A549 (cell line): Measurements from ENCODE around the gene SPTBN4. TPM values are rescaled to one million over a fixed set of nuclear protein-coding genes. Genes with fewer than 3 reads are reported as not detected.

Experiments
- ATAC-seq, 2 experiments: fragments of 200-7000 bp in 1 of 2; fragments of >200 bp in 1 of 2; cut with Nextera tagmentation in 1 of 2; cut with Tn5 transposase in 1 of 2; 3 replicates each; pipeline versions ENCODE4 v1.8.0 to v1.9.1; 2018 to 2020; ENCODE audit warnings: mild to moderate bottlenecking in 1 of 2, moderate library complexity in 1 of 2
- CTCF ChIA-PET: fragments of 300-600 bp; sonication (Branson Sonifier 250); formaldehyde crosslinking; extraction: SDS; loops from one replicate; lab custom pipeline; 2021; ENCODE audit warnings: antibody characterized with exemption, inconsistent platforms; lab: Yijun Ruan, JAX
- POLR2A ChIA-PET: fragments of 350-600 bp; formaldehyde crosslinking; extraction: SDS; loops from one replicate; lab custom pipeline; 2021; ENCODE audit warnings: antibody characterized with exemption, inconsistent platforms; lab: Yijun Ruan, JAX
- DNase-seq, 2 experiments: peaks; one replicate each; pipeline versions ENCODE4 v3.0.0 to v3.0.0-alpha.2; 2011 to 2016; ENCODE audit warnings: low read depth in 1 of 2, low spot score in 1 of 2
- FAIRE-seq: peaks from 2 replicates; lab custom pipeline; 2011; peaks lifted over from hg19 to GRCh38; lab: Jason Lieb, UNC
- H3K27ac ChIP-seq, 2 experiments: fragments of >200 bp; sonication (Bioruptor Twin); formaldehyde crosslinking; 3 replicates each; pipeline ENCODE4 v1.5.1; 2016 to 2017
- H3K4me1 ChIP-seq: fragments of >200 bp; sonication (Bioruptor Twin); formaldehyde crosslinking; 3 replicates; pipeline ENCODE4 v1.6.1; 2016
- H3K4me2 ChIP-seq: fragments of >200 bp; sonication (Bioruptor Twin); formaldehyde crosslinking; 3 replicates; pipeline ENCODE4 v1.6.1; 2016
- H3K4me3 ChIP-seq: fragments of >200 bp; sonication (Bioruptor Twin); formaldehyde crosslinking; 3 replicates; pipeline ENCODE4 v1.5.1; 2016
- H3K9me3 ChIP-seq: fragments of >200 bp; sonication (Bioruptor Twin); formaldehyde crosslinking; 3 replicates; pipeline ENCODE4 v1.6.1; 2016
- CBX2 ChIP-seq: fragments of 200-600 bp; sonication (generic); IDR thresholded peaks from 2 replicates; pipeline ENCODE4 v1.6.1; 2016; ENCODE audit warnings: low read depth, mild to moderate bottlenecking, borderline replicate concordance
- CHD2 ChIP-seq: fragments of 150-350 bp; IDR thresholded peaks from 2 replicates; pipeline ENCODE4 v1.6.1; 2014; ENCODE audit warnings: low read length; ENCODE audit not compliant: partially characterized antibody
- CHD4 ChIP-seq: fragments of 200-600 bp; sonication (generic); IDR thresholded peaks from 2 replicates; pipeline ENCODE4 v1.6.1; 2016; ENCODE audit warnings: antibody characterized with exemption, mild to moderate bottlenecking, borderline replicate concordance
- CTCF ChIP-seq: fragments of >200 bp; sonication (Bioruptor Twin); formaldehyde crosslinking; IDR thresholded peaks from 3 replicates; pipeline ENCODE4 v1.5.1; 2016
- E2F6 ChIP-seq: IDR thresholded peaks from 2 replicates; pipeline ENCODE4 v1.6.1; 2012; ENCODE audit warnings: low read depth, borderline replicate concordance
- EHF ChIP-seq: fragments of 250-450 bp; sonication (Bioruptor Pico); IDR thresholded peaks from 2 replicates; pipeline ENCODE4 v1.5.0; 2020; ENCODE audit warnings: mild to moderate bottlenecking
- ESRRA ChIP-seq: fragments of 150-350 bp; IDR thresholded peaks from 2 replicates; pipeline ENCODE4 v1.6.1; 2014; ENCODE audit warnings: mild to moderate bottlenecking, low read length, borderline replicate concordance
- FOSL2 ChIP-seq, 2 experiments: fragments of 450-650 bp in 1 of 2; fragments of >200 bp in 1 of 2; sonication (Bioruptor Twin) in 1 of 2; formaldehyde crosslinking; IDR thresholded peaks; 2 replicates each; pipeline versions ENCODE4 v1.5.0 to v1.6.1; 2016 to 2020; ENCODE audit warnings: mild to moderate bottlenecking in 1 of 2, moderate library complexity in 1 of 2
- GATA3 ChIP-seq: IDR thresholded peaks from 2 replicates; pipeline ENCODE4 v1.6.1; 2012; ENCODE audit warnings: borderline replicate concordance
- HOXB13 ChIP-seq: fragments of 250-450 bp; sonication (Bioruptor Pico); IDR thresholded peaks from 2 replicates; pipeline ENCODE4 v1.5.0; 2020; ENCODE audit warnings: low read depth, mild to moderate bottlenecking, moderate library complexity
- HOXB5 ChIP-seq: fragments of 250-450 bp; sonication (Bioruptor Pico); IDR thresholded peaks from 2 replicates; pipeline ENCODE4 v1.5.0; 2020; ENCODE audit warnings: mild to moderate bottlenecking, moderate library complexity
- MAFK ChIP-seq: fragments of 450-650 bp; IDR thresholded peaks from 2 replicates; pipeline ENCODE4 v1.6.1; 2014; ENCODE audit not compliant: partially characterized antibody
- MAX ChIP-seq: IDR thresholded peaks from 2 replicates; pipeline ENCODE4 v1.6.1; 2012
- MYC ChIP-seq: IDR thresholded peaks from 2 replicates; pipeline ENCODE4 v1.6.1; 2012; ENCODE audit warnings: mild to moderate bottlenecking, inconsistent platforms, low read length, improper control_type of control experiment, borderline replicate concordance
- NPAS2 ChIP-seq: fragments of 250-450 bp; sonication (Bioruptor Pico); IDR thresholded peaks from 2 replicates; pipeline ENCODE4 v1.8.0; 2022; ENCODE audit warnings: mild to moderate bottlenecking, moderate library complexity, borderline replicate concordance
- NR3C1 ChIP-seq: fragments of >200 bp; sonication (Bioruptor Twin); formaldehyde crosslinking; IDR thresholded peaks from 3 replicates; pipeline ENCODE4 v1.6.1; 2017
- PBX3 ChIP-seq: IDR thresholded peaks from 2 replicates; pipeline ENCODE4 v1.6.1; 2012
- PHF8 ChIP-seq: fragments of 200-600 bp; sonication (generic); IDR thresholded peaks from 2 replicates; pipeline ENCODE4 v1.6.1; 2016; ENCODE audit warnings: low read depth, mild to moderate bottlenecking, antibody characterized with exemption, moderate library complexity, borderline replicate concordance
- RARB ChIP-seq: fragments of 250-450 bp; sonication (Bioruptor Pico); IDR thresholded peaks from 2 replicates; pipeline ENCODE4 v1.8.0; 2021; ENCODE audit warnings: mild to moderate bottlenecking, moderate library complexity
- RCOR1 ChIP-seq: fragments of 150-350 bp; IDR thresholded peaks from 2 replicates; pipeline ENCODE4 v1.6.1; 2014; ENCODE audit warnings: antibody characterized with exemption, low read length, low read depth
- SMC3 ChIP-seq: fragments of >200 bp; sonication (Bioruptor Twin); formaldehyde crosslinking; IDR thresholded peaks from 3 replicates; pipeline ENCODE4 v1.6.1; 2018; ENCODE audit warnings: inconsistent platforms
- TFCP2L1 ChIP-seq: fragments of 250-450 bp; sonication (Bioruptor Pico); IDR thresholded peaks from 2 replicates; pipeline ENCODE4 v1.5.0; 2021; ENCODE audit warnings: mild to moderate bottlenecking
- TP53 ChIP-seq: fragments of 250-450 bp; sonication (Bioruptor Pico); IDR thresholded peaks from 2 replicates; pipeline ENCODE4 v1.5.0; 2021; ENCODE audit warnings: mild to moderate bottlenecking, moderate library complexity
- USF2 ChIP-seq: fragments of 450-650 bp; IDR thresholded peaks from 2 replicates; pipeline ENCODE4 v1.6.1; 2014; ENCODE audit warnings: antibody characterized with exemption
- WGBS: methylation state at CpG from one replicate; pipeline ENCODE4 v1.1.6; 2017; ENCODE audit errors: missing lambda C conversion rate; 5-methylcytosine and 5-hydroxymethylcytosine counted together
- polyA plus RNA-seq, 4 experiments: library from polyadenylated mRNA; depleted of rRNA in 3 of 4; stranded (reverse); fragments of >200 nt; fragmentation: RNase III in 1 of 4; extraction: RNeasy Plus Mini Kit Qiagen cat#74134 plus additional on column Dnase treatment in 1 of 4; gene quantifications; 2 replicates in 3 of 4; 3 replicates in 1 of 4; pipeline ENCODE4 v1.2.3, GENCODE V29; 2011 to 2017
- TF ChIP-seq, protein P1 (sequence below): fragments of 200-600 bp; sonication (generic); IDR thresholded peaks from 2 replicates; pipeline ENCODE4 v1.6.1; 2016; ENCODE audit warnings: antibody characterized with exemption, mild to moderate bottlenecking, moderate library complexity
- TF ChIP-seq, protein P2 (sequence below): fragments of 250-450 bp; sonication (Bioruptor Pico); IDR thresholded peaks from 2 replicates; pipeline ENCODE4 v1.5.0; 2021; ENCODE audit warnings: mild to moderate bottlenecking, moderate library complexity, borderline replicate concordance
- TF ChIP-seq, protein P3 (sequence below): fragments of >200 bp; sonication (Bioruptor Twin); formaldehyde crosslinking; IDR thresholded peaks from 3 replicates; pipeline ENCODE4 v1.6.1; 2016

Gene SPTBN4
- polyA plus RNA-seq, 2 of the 4 experiments (the other 2 are of a cell fraction), result 1.4 to 2.2 TPM

DNA sequence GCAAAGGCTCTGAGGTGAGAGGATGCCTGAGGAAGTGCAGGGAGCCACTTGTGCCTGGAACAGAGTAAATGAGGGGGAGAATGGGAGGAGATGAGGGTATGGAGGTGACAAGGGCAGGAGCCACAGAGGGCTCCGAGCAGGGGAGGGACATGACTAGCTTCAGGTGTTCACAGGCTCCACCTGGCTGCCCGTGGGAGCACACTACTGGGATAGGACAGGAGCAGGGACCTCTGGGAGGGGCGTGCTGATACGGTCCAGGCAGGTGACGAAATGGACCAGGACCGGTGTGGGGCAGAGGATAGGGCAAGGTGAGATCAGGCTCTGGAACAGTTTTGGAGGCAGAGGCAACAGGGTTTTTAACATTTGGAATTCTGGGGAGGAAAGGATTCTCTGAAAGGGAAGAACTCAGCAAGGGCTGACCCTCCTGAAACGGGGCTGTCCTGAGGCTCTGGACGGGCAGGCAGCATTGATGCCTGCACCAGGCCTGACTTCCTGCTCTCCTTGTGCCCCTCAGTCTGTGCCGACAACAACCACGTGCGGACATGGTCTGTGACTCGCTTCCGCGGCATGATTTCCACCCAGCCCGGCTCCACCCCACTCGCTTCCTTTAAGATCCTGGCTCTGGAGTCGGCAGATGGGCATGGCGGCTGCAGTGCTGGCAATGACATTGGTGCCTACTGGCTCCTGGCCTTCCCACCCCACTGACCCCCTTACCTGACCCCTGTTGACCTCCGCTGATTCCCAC is 121.5 kb downstream of the SPTBN4 start:
- Histone ChIP-seq H3K4me1 (peaks cover 45% of the 10 kb centered on the region), H3K4me3 (no peak overlapping the region), H3K9me3 (no peaks in the 10 kb centered on the region), H3K4me2 (peak overlapping the region; percentile 20), H3K27ac (peak overlapping the region; percentile 44 to 75)
- DNase-seq, result peak in 1 of 2 experiments; percentile 85
- ChIA-PET CTCF (interaction anchor here (0.6 to 35.2 kb wide), 7 partner anchors 11 to 195 kb away, joined by 3 to 2247 read pairs (median 19); partner anchors contain the start of gene LTBP4), POLR2A (no interaction called here)
- peak; percentile 21 to 45; a peak in 4 of 6 replicates for ATAC-seq
- WGBS, result 64% methylated on average over 19 of the region's 19 CpGs
- FAIRE-seq, result peak; percentile 88
- TF ChIP-seq PHF8 (no peak), CHD2 (no peak), HOXB5 (no peak), RCOR1 (no peak), CBX2 (no peak), SMC3 (no peak), MAX (peak; percentile 95), FOSL2 (IDR thresholded peaks at IDR 0.05) (no peak), FOSL2 (CRISPR knock-in tag; IDR thresholded peaks at IDR 0.05) (peak; percentile 76), USF2 (peak; percentile 44), MYC (no peak), MAFK (no peak), GATA3 (no peak), EHF (CRISPR knock-in tag) (peak; percentile 66; the same call in 1 of the 2 replicates), TP53 (CRISPR knock-in tag) (no peak), CTCF (no peak), TFCP2L1 (CRISPR knock-in tag) (no peak), NR3C1 (no peak), RARB (no peak), E2F6 (peak; percentile 85), CHD4 (no peak), NPAS2 (no peak), ESRRA (no peak), HOXB13 (CRISPR knock-in tag) (0 out of 2 replicates have a peak, but pooled peaks have one; percentile 34), PBX3 (no peak)
- TF ChIP-seq, protein P1, sequence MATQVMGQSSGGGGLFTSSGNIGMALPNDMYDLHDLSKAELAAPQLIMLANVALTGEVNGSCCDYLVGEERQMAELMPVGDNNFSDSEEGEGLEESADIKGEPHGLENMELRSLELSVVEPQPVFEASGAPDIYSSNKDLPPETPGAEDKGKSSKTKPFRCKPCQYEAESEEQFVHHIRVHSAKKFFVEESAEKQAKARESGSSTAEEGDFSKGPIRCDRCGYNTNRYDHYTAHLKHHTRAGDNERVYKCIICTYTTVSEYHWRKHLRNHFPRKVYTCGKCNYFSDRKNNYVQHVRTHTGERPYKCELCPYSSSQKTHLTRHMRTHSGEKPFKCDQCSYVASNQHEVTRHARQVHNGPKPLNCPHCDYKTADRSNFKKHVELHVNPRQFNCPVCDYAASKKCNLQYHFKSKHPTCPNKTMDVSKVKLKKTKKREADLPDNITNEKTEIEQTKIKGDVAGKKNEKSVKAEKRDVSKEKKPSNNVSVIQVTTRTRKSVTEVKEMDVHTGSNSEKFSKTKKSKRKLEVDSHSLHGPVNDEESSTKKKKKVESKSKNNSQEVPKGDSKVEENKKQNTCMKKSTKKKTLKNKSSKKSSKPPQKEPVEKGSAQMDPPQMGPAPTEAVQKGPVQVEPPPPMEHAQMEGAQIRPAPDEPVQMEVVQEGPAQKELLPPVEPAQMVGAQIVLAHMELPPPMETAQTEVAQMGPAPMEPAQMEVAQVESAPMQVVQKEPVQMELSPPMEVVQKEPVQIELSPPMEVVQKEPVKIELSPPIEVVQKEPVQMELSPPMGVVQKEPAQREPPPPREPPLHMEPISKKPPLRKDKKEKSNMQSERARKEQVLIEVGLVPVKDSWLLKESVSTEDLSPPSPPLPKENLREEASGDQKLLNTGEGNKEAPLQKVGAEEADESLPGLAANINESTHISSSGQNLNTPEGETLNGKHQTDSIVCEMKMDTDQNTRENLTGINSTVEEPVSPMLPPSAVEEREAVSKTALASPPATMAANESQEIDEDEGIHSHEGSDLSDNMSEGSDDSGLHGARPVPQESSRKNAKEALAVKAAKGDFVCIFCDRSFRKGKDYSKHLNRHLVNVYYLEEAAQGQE, result no peak
- TF ChIP-seq, protein P2, sequence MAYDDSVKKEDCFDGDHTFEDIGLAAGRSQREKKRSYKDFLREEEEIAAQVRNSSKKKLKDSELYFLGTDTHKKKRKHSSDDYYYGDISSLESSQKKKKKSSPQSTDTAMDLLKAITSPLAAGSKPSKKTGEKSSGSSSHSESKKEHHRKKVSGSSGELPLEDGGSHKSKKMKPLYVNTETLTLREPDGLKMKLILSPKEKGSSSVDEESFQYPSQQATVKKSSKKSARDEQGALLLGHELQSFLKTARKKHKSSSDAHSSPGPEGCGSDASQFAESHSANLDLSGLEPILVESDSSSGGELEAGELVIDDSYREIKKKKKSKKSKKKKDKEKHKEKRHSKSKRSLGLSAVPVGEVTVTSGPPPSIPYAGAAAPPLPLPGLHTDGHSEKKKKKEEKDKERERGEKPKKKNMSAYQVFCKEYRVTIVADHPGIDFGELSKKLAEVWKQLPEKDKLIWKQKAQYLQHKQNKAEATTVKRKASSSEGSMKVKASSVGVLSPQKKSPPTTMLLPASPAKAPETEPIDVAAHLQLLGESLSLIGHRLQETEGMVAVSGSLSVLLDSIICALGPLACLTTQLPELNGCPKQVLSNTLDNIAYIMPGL, result no peak
- TF ChIP-seq, protein P3, sequence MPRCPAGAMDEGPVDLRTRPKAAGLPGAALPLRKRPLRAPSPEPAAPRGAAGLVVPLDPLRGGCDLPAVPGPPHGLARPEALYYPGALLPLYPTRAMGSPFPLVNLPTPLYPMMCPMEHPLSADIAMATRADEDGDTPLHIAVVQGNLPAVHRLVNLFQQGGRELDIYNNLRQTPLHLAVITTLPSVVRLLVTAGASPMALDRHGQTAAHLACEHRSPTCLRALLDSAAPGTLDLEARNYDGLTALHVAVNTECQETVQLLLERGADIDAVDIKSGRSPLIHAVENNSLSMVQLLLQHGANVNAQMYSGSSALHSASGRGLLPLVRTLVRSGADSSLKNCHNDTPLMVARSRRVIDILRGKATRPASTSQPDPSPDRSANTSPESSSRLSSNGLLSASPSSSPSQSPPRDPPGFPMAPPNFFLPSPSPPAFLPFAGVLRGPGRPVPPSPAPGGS, result no peak
